Spleen (tissue), 11 donors: ENCODE measurements around the gene LMOD2. TPM values are rescaled to one million over a fixed set of nuclear protein-coding genes. Genes with fewer than 3 reads are reported as not detected.

Experiments
- DNase-seq: peaks from one replicate; pipeline ENCODE4 v3.0.0-alpha.2; 2020
- H3K27ac ChIP-seq, 8 donors: fragments of 200-600 bp; sonication (generic) in 7 of 8; 1 replicate in 4 of 8; 2 replicates in 4 of 8; pipeline versions ENCODE4 v1.5.0 to v1.8.0; 2016 to 2021; ENCODE audit warnings: inconsistent platforms in 4 of 8, mild to moderate bottlenecking in 4 of 8, moderate library complexity in 1 of 8
- H3K27me3 ChIP-seq, 7 donors: fragments of 200-600 bp; sonication (generic) in 6 of 7; replicated peaks in 1 of 7; 1 replicate in 4 of 7; 2 replicates in 3 of 7; pipeline versions ENCODE4 v1.5.0 to v1.8.0; 2016 to 2021; ENCODE audit warnings: inconsistent platforms in 3 of 7, mild to moderate bottlenecking in 1 of 7
- H3K36me3 ChIP-seq, 6 donors: fragments of 200-600 bp; sonication (generic) in 5 of 6; 1 replicate in 4 of 6; 2 replicates in 2 of 6; pipeline versions ENCODE4 v1.5.0 to v1.8.0; 2016 to 2021; ENCODE audit warnings: inconsistent platforms in 2 of 6
- H3K4me1 ChIP-seq, 6 donors: fragments of 200-600 bp; sonication (generic) in 5 of 6; 1 replicate in 3 of 6; 2 replicates in 3 of 6; pipeline versions ENCODE4 v1.5.0 to v1.8.0; 2016 to 2021; ENCODE audit warnings: inconsistent platforms in 3 of 6
- H3K4me3 ChIP-seq, 8 donors: fragments of 200-600 bp; sonication (generic) in 7 of 8; 1 replicate in 4 of 8; 2 replicates in 4 of 8; pipeline versions ENCODE4 v1.5.0 to v1.8.0; 2016 to 2021; ENCODE audit warnings: inconsistent platforms in 4 of 8, mild to moderate bottlenecking in 4 of 8, moderate library complexity in 2 of 8
- H3K9me3 ChIP-seq, 8 donors: fragments of 200-600 bp; sonication (generic) in 7 of 8; 1 replicate in 4 of 8; 2 replicates in 4 of 8; pipeline versions ENCODE4 v1.5.0 to v1.8.0; 2016 to 2021; ENCODE audit warnings: inconsistent platforms in 4 of 8
- POLR2A ChIP-seq, 3 donors: fragments of 450-650 bp; IDR thresholded peaks; one replicate each; pipeline ENCODE4 v1.5.1; 2017; ENCODE audit warnings: antibody characterized with exemption in 3 of 3, mild to moderate bottlenecking in 1 of 3
- POLR2AphosphoS5 ChIP-seq, 3 donors: sonication (generic); formaldehyde crosslinking; IDR thresholded peaks; one replicate each; pipeline ENCODE4 v1.5.1; 2017; ENCODE audit warnings: antibody characterized with exemption in 3 of 3
- WGBS, 5 donors: extraction: QIAGEN DNeasy Blood & Tissue Kit in 3 of 5; methylation state at CpG; one replicate each; pipeline versions ENCODE4 v1.1.5 to v1.1.7; 2013 to 2018; 5-methylcytosine and 5-hydroxymethylcytosine counted together
- intact Hi-C: fragments of 100-400 bp; cut with DNase I; formaldehyde crosslinking; loops from one replicate; pipeline ENCODE4 v1.15.0; 2023; ENCODE audit warnings: low total_unique reads
- polyA plus RNA-seq, 3 donors: library from polyadenylated mRNA; stranded (reverse); fragments of 200-250 nt; gene quantifications; one replicate each; pipeline ENCODE4 v1.2.1, GENCODE V29; 2013
- total RNA-seq, 7 donors: library from RNA; depleted of rRNA in 3 of 7; stranded (reverse); fragments of >200 nt in 3 of 7; fragmentation: NEBNext Ultra II Directional in 4 of 7; extraction: Animal tissue kit (Norgen Biotek cat#: 25700) in 4 of 7; gene quantifications; one replicate each; pipeline versions ENCODE4 v1.1.0 to v1.2.1, GENCODE V29; 2016 to 2021
- TF ChIP-seq, protein P1 (sequence below), 11 experiments: fragments of 200-600 bp in 7 of 11; fragments of 450-650 bp in 4 of 11; sonication (generic) in 4 of 11; IDR thresholded peaks in 8 of 11; conservative IDR thresholded peaks in 3 of 11; 1 replicate in 7 of 11; 2 replicates in 4 of 11; pipeline versions ENCODE4 v1.4.0 to v1.8.0; 2016 to 2021; ENCODE audit warnings: antibody characterized with exemption in 11 of 11, inconsistent platforms in 4 of 11, mild to moderate bottlenecking in 1 of 11
- donor health status: healthy with polysubstance abuse.
- donor health status: DM: no; HTN: no; CAD: no; lungs with moderate emphysema.
- donor health status: DM: no; HTN: no; CAD: no.
- donor health status: Bipolar disorder and iron deficiency.
- donor health status: healthy.
- donor health status: DM: no; HTN: no; CAD: no.
- donor health status: DM: yes; HTN: yes; CAD: no.

Gene LMOD2
- total and polyA plus RNA-seq, 10 donors = 0.03 TPM; not detected in 9

DNA sequence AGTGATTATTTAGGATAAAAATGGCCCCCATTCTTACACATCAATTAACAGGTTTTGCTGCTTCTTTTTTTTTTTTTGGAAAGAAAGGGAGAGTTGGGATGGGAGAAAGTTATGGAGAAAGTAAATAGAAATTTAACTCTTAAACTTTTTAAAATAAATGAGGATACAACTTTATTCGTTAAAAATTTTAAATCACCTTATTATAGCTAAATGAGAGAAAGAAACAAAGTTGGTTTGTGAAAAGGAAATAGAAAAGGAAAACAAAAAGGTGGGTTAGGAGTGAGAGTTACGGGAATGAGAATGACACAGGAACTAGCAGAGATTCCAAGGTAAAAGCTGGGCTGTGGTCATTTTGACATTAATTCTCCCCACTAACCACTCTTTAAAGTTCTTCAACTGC lies 34.9 kb downstream of the LMOD2 start:
- TF ChIP-seq POLR2A (IDR thresholded peaks at IDR 0.05) (no peak), POLR2AphosphoS5 (IDR thresholded peaks at IDR 0.05) (no peak)
- TF ChIP-seq, protein P1, sequence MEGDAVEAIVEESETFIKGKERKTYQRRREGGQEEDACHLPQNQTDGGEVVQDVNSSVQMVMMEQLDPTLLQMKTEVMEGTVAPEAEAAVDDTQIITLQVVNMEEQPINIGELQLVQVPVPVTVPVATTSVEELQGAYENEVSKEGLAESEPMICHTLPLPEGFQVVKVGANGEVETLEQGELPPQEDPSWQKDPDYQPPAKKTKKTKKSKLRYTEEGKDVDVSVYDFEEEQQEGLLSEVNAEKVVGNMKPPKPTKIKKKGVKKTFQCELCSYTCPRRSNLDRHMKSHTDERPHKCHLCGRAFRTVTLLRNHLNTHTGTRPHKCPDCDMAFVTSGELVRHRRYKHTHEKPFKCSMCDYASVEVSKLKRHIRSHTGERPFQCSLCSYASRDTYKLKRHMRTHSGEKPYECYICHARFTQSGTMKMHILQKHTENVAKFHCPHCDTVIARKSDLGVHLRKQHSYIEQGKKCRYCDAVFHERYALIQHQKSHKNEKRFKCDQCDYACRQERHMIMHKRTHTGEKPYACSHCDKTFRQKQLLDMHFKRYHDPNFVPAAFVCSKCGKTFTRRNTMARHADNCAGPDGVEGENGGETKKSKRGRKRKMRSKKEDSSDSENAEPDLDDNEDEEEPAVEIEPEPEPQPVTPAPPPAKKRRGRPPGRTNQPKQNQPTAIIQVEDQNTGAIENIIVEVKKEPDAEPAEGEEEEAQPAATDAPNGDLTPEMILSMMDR (IDR thresholded peaks at IDR 0.05 in 8 of 11, conservative IDR thresholded peaks at IDR 0.05 in 3 of 11) = no peak
- H3K36me3 ChIP-seq = peaks cover 0 to 92% (median 41%) of the 10 kb centered on the region in 6 donors
- DNase-seq = no peak
- H3K4me3 ChIP-seq = no peak overlapping the region
- 82 to 93% (median 86%) methylated on average over 2 of the region's 2 CpGs for WGBS, 5 donors
- no peaks in the 10 kb centered on the region for H3K4me1 ChIP-seq
- H3K27ac ChIP-seq = no peak overlapping the region
- intact Hi-C loops = no loop called here
- no peaks in the 10 kb centered on the region for H3K27me3 ChIP-seq
- no peaks in the 10 kb centered on the region for H3K9me3 ChIP-seq

DNA sequence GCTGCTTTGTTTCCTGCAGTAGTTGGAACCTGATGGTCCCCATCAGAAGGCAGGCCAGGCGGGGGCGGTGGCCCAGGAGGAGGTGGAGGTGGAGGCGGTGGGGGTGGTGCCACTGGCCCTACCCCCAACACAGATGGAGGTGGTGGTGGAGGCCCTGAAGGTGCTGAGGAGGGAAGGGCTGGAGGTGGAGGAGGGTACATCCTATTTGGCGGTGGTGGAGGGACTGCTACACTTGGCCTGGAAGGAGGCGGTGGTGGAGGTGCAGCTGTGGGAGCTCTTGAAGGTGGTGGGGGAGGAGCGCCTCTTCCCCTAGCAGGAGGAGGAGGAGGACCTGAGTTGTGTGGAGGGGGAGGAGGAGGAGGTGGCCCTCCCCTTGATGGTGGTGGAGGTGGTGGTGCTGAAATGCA lies 36.8 kb downstream of the LMOD2 start:
- H3K4me1 ChIP-seq = no peaks in the 10 kb centered on the region
- intact Hi-C loops = no loop called here
- no peak overlapping the region for H3K4me3 ChIP-seq
- no peaks in the 10 kb centered on the region for H3K27me3 ChIP-seq
- no peak overlapping the region for H3K27ac ChIP-seq
- no peaks in the 10 kb centered on the region for H3K9me3 ChIP-seq
- TF ChIP-seq POLR2AphosphoS5 (IDR thresholded peaks at IDR 0.05) = peak in 1 of 3 donors; percentile 62
- TF ChIP-seq, protein P1 (IDR thresholded peaks at IDR 0.05 in 8 of 11, conservative IDR thresholded peaks at IDR 0.05 in 3 of 11) = no peak
- 96 to 99% (median 97%) methylated on average over 6 of the region's 6 CpGs for WGBS, 5 donors
- peaks cover 0 to 100% (median 42%) of the 10 kb centered on the region in 6 donors for H3K36me3 ChIP-seq
- no peak for DNase-seq

DNA sequence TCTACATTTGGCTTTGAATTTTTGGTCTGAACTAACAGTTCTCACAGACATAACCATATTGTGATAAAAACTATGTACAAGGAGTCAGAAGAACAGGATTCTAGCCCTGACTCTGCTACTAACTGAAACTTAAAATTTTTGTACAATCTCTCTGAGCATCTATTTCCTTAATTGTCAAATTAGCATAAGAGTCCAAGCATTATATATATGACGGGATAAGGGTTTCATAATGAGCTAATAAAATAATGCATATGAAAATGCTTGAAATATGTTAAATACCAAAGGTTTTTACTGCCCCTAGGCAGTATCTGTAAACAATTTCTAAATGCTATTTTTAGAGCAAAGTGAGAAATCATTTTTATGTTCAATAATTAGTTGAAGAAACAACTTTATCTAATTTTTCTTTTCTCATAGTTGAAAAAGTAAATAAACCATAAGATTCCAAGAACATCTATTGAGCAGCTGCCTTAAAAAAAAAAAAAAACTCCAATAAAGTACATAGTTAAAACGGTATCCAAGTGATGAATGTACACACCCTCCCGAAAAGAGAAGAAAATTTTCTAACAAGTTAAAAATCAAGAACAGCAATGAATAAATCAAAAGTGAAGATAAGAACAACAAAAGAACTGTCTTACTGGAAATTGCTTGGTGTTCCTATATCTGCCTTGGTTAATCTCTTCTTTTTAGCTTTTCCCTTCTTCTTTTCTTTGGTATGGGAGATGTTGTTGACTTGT lies 40.4 kb downstream of the LMOD2 start:
- WGBS, 5 donors = 89 to 97% (median 92%) methylated on average over 3 of the region's 3 CpGs
- peaks cover 0 to 94% (median 46%) of the 10 kb centered on the region in 6 donors for H3K36me3 ChIP-seq
- H3K4me1 ChIP-seq = no peaks in the 10 kb centered on the region
- TF ChIP-seq, protein P1 (IDR thresholded peaks at IDR 0.05 in 8 of 11, conservative IDR thresholded peaks at IDR 0.05 in 3 of 11) = no peak
- no peak for TF ChIP-seq POLR2AphosphoS5 (IDR thresholded peaks at IDR 0.05)
- TF ChIP-seq POLR2A (IDR thresholded peaks at IDR 0.05) = no peak
- no peak for DNase-seq
- no peaks in the 10 kb centered on the region for H3K9me3 ChIP-seq
- no peaks in the 10 kb centered on the region for H3K27me3 ChIP-seq
- intact Hi-C loops = no loop called here
- no peak overlapping the region for H3K27ac ChIP-seq
- H3K4me3 ChIP-seq = no peak overlapping the region

DNA sequence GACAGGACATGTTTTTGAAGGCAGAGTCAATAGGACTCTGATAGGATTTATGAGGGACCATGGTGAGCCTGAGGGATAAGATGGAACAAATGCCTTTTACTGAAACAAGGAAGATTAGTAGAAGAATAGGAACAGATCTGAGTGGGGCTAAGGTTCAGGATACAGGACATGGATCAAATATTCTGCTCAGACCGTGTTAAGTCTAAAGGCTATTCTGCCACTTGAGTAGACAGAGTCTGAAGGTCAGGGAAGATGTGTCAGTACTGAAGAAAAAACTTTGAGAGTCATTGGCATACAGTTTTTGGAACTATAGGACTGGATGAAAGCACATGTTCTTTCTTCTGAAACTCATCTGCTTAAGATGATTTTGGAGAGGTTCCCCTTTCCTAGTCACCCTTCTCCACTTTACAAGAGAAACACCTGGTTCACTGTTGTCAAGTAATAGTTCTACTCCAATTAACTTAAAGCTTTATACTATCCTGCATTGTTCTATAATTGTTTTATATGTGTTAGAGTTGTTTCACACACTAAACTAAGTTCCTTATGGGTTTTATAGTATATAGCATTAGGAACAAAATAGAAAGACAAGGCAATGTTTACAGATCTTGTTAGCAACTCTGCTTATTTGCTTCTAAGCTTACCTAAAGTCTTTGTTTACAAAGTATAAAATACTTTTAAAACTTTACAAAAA lies 49.7 kb downstream of the LMOD2 start:
- intact Hi-C loops = no loop called here
- whole genome bisulfite sequencing, 5 donors = 83 to 94% (median 90%) methylated on average over 1 of the region's 1 CpG
- DNase-seq = no peak
- Histone ChIP-seq H3K9me3 (no peaks in the 10 kb centered on the region), H3K4me3 (no peak overlapping the region), H3K27me3 (no peaks in the 10 kb centered on the region), H3K27ac (no peak overlapping the region), H3K4me1 (peaks cover 0 to 9% (median under 1%) of the 10 kb centered on the region in 6 donors), H3K36me3 (peaks cover 0 to 79% (median 28%) of the 10 kb centered on the region in 6 donors)
- TF ChIP-seq POLR2A (IDR thresholded peaks at IDR 0.05) (no peak), POLR2AphosphoS5 (IDR thresholded peaks at IDR 0.05) (no peak)
- TF ChIP-seq, protein P1 (IDR thresholded peaks at IDR 0.05 in 8 of 11, conservative IDR thresholded peaks at IDR 0.05 in 3 of 11) = no peak
